SK-N-SH (cell line): ENCODE measurements around the gene PDE8A. TPM values are rescaled to one million over a fixed set of nuclear protein-coding genes. Genes with fewer than 3 reads are reported as not detected.

ENCODE experiments used
- CTCF ChIA-PET: fragments of 300-600, 350-600 bp; formaldehyde crosslinking; extraction: SDS; loops from one replicate; lab custom pipeline; 2021; lab: Yijun Ruan, JAX
- POLR2A ChIA-PET: fragments of 350-600 bp; sonication (Branson Sonifier 250); formaldehyde crosslinking; extraction: SDS; loops from one replicate; lab custom pipeline; 2020; ENCODE audit warnings: antibody characterized with exemption, inconsistent platforms; lab: Yijun Ruan, JAX
- DNase-seq: peaks from one replicate; pipeline ENCODE4 v3.0.0; 2012
- H2AFZ ChIP-seq: fragments of 200-600 bp; sonication (generic); 2 replicates; pipeline ENCODE4 v1.8.1; 2016; ENCODE audit warnings: antibody characterized with exemption, mild to moderate bottlenecking, low read depth
- H3F3A ChIP-seq: fragments of 200-600 bp; sonication (generic); replicated peaks from 2 replicates; pipeline ENCODE3; 2016; ENCODE audit warnings: antibody characterized with exemption, mild to moderate bottlenecking; ENCODE audit not compliant: insufficient read depth
- H3K27ac ChIP-seq, 2 experiments: fragments of 200-500 bp in 1 of 2; fragments of 200-600 bp in 1 of 2; sonication (Bioruptor generic) in 1 of 2; sonication (generic), shearing (Covaris generic) in 1 of 2; 2 replicates each; pipeline versions ENCODE4 v1.5.1 to v1.6.1; 2014 to 2016; ENCODE audit warnings: low read depth in 2 of 2, inconsistent platforms in 1 of 2, low read length in 1 of 2, mild to moderate bottlenecking in 1 of 2, mixed read lengths in 1 of 2
- H3K27me3 ChIP-seq: fragments of 200-600 bp; sonication (generic), shearing (Covaris generic); 2 replicates; pipeline ENCODE4 v1.6.1; 2016; ENCODE audit warnings: mixed run types; ENCODE audit not compliant: insufficient read depth
- H3K36me3 ChIP-seq, 2 experiments: fragments of 200-500 bp in 1 of 2; fragments of 200-600 bp in 1 of 2; sonication (Bioruptor generic) in 1 of 2; sonication (generic) in 1 of 2; replicated peaks in 1 of 2; 2 replicates each; pipeline versions ENCODE3 to v1.5.1; 2014 to 2016; ENCODE audit warnings: low read length in 1 of 2, mild to moderate bottlenecking in 1 of 2; ENCODE audit not compliant: insufficient read depth in 2 of 2, control insufficient read depth in 1 of 2
- H3K4me1 ChIP-seq, 2 experiments: fragments of 200-500 bp in 1 of 2; fragments of 200-600 bp in 1 of 2; sonication (Bioruptor generic) in 1 of 2; sonication (generic), shearing (Covaris generic) in 1 of 2; 2 replicates each; pipeline versions ENCODE4 v1.5.1 to v1.6.1; 2014 to 2016; ENCODE audit warnings: low read depth in 1 of 2, low read length in 1 of 2, mixed run types in 1 of 2; ENCODE audit not compliant: insufficient read depth in 2 of 2, control insufficient read depth in 1 of 2
- H3K4me2 ChIP-seq: fragments of 200-600 bp; sonication (generic), shearing (Covaris generic); 2 replicates; pipeline ENCODE4 v1.6.1; 2017; ENCODE audit warnings: mixed run types
- H3K4me3 ChIP-seq, 2 experiments: fragments of 200-500 bp in 1 of 2; fragments of 200-600 bp in 1 of 2; sonication (Bioruptor generic) in 1 of 2; sonication (generic), shearing (Covaris generic) in 1 of 2; 2 replicates each; pipeline versions ENCODE4 v1.5.1 to v1.8.1; 2014 to 2016; ENCODE audit warnings: low read depth in 2 of 2, inconsistent platforms in 1 of 2, low read length in 1 of 2, mild to moderate bottlenecking in 1 of 2, mixed read lengths in 1 of 2, moderate library complexity in 1 of 2
- H3K79me2 ChIP-seq: fragments of 200-600 bp; sonication (generic); 2 replicates; pipeline ENCODE4 v1.8.1; 2017; ENCODE audit warnings: mild to moderate bottlenecking; ENCODE audit not compliant: insufficient read depth
- H3K9ac ChIP-seq: fragments of 200-600 bp; sonication (generic); 2 replicates; pipeline ENCODE4 v1.6.1; 2017; ENCODE audit warnings: mixed run types
- H3K9me2 ChIP-seq: fragments of 200-600 bp; sonication (generic); 2 replicates; pipeline ENCODE4 v1.6.1; 2017; ENCODE audit warnings: mixed run types
- H3K9me3 ChIP-seq: fragments of 200-600 bp; sonication (generic); 2 replicates; pipeline ENCODE4 v1.6.1; 2017; ENCODE audit warnings: mixed run types, mild to moderate bottlenecking, moderate library complexity
- H4K20me1 ChIP-seq: fragments of 200-600 bp; sonication (generic); 2 replicates; pipeline ENCODE4 v1.6.1; 2017; ENCODE audit warnings: mild to moderate bottlenecking, mixed run types; ENCODE audit not compliant: insufficient read depth
- CHD2 ChIP-seq: fragments of 150-350 bp; IDR thresholded peaks from 2 replicates; pipeline ENCODE4 v1.6.1; 2018; ENCODE audit warnings: low read length; ENCODE audit not compliant: partially characterized antibody
- FOXJ3 ChIP-seq: sonication (generic); formaldehyde crosslinking; IDR thresholded peaks from 2 replicates; pipeline ENCODE4 v1.5.1; 2020; ENCODE audit warnings: mild to moderate bottlenecking, missing genetic modification reagents
- MXI1 ChIP-seq: IDR thresholded peaks from 2 replicates; pipeline ENCODE4 v1.6.1; 2012; ENCODE audit warnings: mild to moderate bottlenecking, low read depth, low read length, improper control_type of control experiment
- NRF1 ChIP-seq: IDR thresholded peaks from 2 replicates; pipeline ENCODE4 v1.6.1; 2012; ENCODE audit warnings: low read depth, mild to moderate bottlenecking, low read length
- PBX3 ChIP-seq: IDR thresholded peaks from 2 replicates; pipeline ENCODE4; 2012
- REST ChIP-seq: IDR thresholded peaks from 2 replicates; pipeline ENCODE4 v1.6.1; 2012; ENCODE audit warnings: mild to moderate bottlenecking, low read depth, low read length, moderate library complexity
- YY1 ChIP-seq: IDR thresholded peaks from 2 replicates; pipeline ENCODE4 v1.4.0; 2012; ENCODE audit warnings: low read depth, mild to moderate bottlenecking
- ZBTB33 ChIP-seq: IDR thresholded peaks from 2 replicates; pipeline ENCODE4 v1.4.0; 2012; ENCODE audit warnings: low read depth, borderline replicate concordance
- WGBS: methylation state at CpG from one replicate; pipeline ENCODE4 v1.1.6; 2017; ENCODE audit warnings: low lambda C conversion rate; 5-methylcytosine and 5-hydroxymethylcytosine counted together
- polyA plus RNA-seq, 3 experiments: library from polyadenylated mRNA; depleted of rRNA; stranded (reverse); fragments of >200 nt; gene quantifications; 2 replicates each; pipeline ENCODE4 v1.2.3, GENCODE V29; 2012

PDE8A gene
- polyA plus RNA-seq, 1 of the 3 experiments (the other 2 are of a cell fraction), result 13.4 TPM

- Histone ChIP-seq H3K9me2 (no peaks in the 10 kb centered on the region), H3K27ac (no peak overlapping the region), H3K4me3 (no peak overlapping the region), H2AFZ (no peak overlapping the region), H3K36me3 (no peaks in the 10 kb centered on the region), H3K9ac (no peak overlapping the region), H3K9me3 (no peaks in the 10 kb centered on the region), H3K79me2 (peaks cover 94% of the 10 kb centered on the region), H3F3A (peaks cover 12% of the 10 kb centered on the region), H3K4me1 (peaks cover 0 to 8% of the 10 kb centered on the region in 2 experiments; a peak in 1 of 4 replicates), H3K27me3 (no peaks in the 10 kb centered on the region), H3K4me2 (no peak overlapping the region), H4K20me1 (peaks cover 35% of the 10 kb centered on the region)
- POLR2A ChIA-PET, result no interaction called here
- CTCF ChIA-PET, result interaction anchor here (0.9 to 2.2 kb wide), 3 partner anchors 9 to 53 kb away, joined by 3 to 8 read pairs (median 4); partner anchors contain the start of gene PDE8A
- WGBS, result 63% methylated on average over 1 of the region's 1 CpG
- TF ChIP-seq PBX3 (no peak), CHD2 (no peak), MXI1 (no peak), YY1 (no peak), FOXJ3 (no peak)
- no peak for DNase-seq
Measured at GRCh38 chr15:84990507-84990906, 8.9 kb downstream of the PDE8A start.

GRCh38 chr15:84991014-84991712 lies 9.5 kb downstream of the PDE8A start:
- ChIA-PET CTCF (interaction anchor here (0.9 to 2.2 kb wide), 6 partner anchors 10 to 178 kb away, joined by 3 to 8 read pairs (median 4); partner anchors contain the start of gene PDE8A), POLR2A (no interaction called here)
- H3K36me3 ChIP-seq, result no peaks in the 10 kb centered on the region
- no peak overlapping the region for H3K4me2 ChIP-seq
- H4K20me1 ChIP-seq, result peaks cover 30% of the 10 kb centered on the region
- H3K79me2 ChIP-seq, result peaks cover 93% of the 10 kb centered on the region
- H3K27me3 ChIP-seq, result no peaks in the 10 kb centered on the region
- no peak overlapping the region for H3K4me3 ChIP-seq
- no peaks in the 10 kb centered on the region for H3K9me2 ChIP-seq
- H2AFZ ChIP-seq, result no peak overlapping the region
- H3K9ac ChIP-seq, result no peak overlapping the region
- H3K9me3 ChIP-seq, result no peaks in the 10 kb centered on the region
- no peak for DNase-seq
- peaks cover 12% of the 10 kb centered on the region for H3F3A ChIP-seq
- peaks cover 0 to 7% of the 10 kb centered on the region in 2 experiments; a peak in 1 of 4 replicates for H3K4me1 ChIP-seq
- WGBS, result 95% methylated on average over 4 of the region's 4 CpGs
- no peak overlapping the region for H3K27ac ChIP-seq
- no peak for TF ChIP-seq REST
- no peak for TF ChIP-seq ZBTB33
- no peak for TF ChIP-seq NRF1
